HG02678 (cell line): Measurements from ENCODE around the gene NPLOC4.

Source experiments
- ATAC-seq: cut with Tn5 transposase; IDR thresholded peaks from one replicate; pipeline ENCODE4 v1.9.1; 2021; ENCODE audit warnings: mild to moderate bottlenecking, moderate library complexity; ENCODE audit not compliant: unreplicated experiment

Gene NPLOC4

DNA sequence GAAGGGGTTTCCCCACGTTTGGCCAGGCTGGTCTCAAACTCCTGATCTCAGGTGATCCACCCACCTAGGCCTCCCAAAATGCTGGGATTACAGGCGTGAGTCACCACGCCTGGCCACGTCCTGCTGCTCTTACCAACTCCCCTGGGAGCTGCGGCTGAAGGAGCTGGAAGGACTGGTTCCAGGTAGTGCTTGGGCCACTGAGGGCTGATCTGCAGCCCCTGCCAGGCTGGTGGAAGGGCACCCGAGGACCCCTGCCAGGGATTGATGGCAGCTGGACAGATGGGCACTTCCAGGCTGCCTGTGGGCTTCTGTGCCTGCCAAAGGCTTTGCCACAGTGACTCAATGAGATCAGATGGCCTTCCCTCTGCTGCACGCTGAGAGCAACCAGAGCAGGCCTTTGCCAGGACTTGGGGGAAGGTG is 27.1 kb upstream of the NPLOC4 start:
- ATAC-seq: no peak

DNA sequence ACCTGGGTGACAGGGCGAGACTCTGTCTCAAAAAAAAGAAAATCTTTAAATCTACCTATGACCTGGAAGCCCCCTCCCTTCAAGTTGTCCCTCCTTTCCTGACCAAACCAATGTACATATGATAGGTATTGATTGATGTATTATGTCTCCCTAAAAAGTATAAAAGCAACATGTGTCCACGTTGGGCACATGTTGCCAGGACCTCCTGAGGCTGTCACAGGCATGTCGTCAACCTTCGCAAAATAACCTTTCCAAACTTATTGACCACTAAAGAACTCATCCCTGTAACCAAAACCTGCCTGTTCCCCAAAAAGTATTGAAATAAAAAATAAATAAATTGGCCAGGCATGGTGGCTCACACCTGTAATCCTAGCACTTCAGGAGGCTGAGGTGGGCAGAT is 25.1 kb upstream of the NPLOC4 start:
- ATAC-seq: no peak

DNA sequence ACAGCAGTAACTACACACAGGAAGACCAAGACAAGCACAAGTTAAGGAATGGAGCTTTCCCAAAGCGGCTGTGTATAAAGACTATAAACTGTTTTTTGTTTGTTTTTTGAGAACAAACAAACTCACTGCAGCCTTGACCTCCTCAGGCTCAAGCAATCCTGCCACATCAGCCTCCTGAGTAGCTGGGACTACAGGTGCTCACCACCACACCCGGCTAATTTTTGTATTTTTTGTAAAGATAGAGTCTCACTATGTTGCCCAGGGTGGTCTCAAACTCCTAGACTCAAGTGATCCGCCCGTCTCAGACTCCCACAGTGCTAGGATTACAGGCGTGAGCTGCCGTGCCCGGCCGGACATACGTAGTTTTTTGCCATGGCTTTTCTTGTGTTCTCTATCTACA is 23.5 kb upstream of the NPLOC4 start:
- ATAC-seq: no peak

DNA sequence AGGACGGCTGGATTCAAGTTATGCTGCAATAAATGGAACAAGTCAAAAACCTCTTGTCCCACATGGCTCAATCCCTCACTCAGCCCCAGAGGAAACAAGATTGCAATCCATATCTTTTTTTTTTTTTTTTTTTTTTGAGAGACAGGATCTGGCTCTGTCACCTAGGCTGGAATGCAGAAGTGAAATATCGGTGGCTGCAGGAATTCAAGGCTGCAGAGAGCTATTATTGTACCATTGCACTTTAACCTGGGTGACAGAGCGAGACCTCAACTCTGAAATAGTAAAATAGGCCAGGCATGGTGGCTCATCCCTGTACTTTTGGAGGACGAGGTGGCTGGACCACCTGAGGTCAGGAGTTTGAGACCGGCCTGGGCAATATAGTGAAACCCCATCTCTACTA is 22.1 kb upstream of the NPLOC4 start:
- no peak for ATAC-seq

- ATAC-seq: no peak
Observed at GRCh38 chr17:81656835-81657234, 19.9 kb upstream of the NPLOC4 start.

DNA sequence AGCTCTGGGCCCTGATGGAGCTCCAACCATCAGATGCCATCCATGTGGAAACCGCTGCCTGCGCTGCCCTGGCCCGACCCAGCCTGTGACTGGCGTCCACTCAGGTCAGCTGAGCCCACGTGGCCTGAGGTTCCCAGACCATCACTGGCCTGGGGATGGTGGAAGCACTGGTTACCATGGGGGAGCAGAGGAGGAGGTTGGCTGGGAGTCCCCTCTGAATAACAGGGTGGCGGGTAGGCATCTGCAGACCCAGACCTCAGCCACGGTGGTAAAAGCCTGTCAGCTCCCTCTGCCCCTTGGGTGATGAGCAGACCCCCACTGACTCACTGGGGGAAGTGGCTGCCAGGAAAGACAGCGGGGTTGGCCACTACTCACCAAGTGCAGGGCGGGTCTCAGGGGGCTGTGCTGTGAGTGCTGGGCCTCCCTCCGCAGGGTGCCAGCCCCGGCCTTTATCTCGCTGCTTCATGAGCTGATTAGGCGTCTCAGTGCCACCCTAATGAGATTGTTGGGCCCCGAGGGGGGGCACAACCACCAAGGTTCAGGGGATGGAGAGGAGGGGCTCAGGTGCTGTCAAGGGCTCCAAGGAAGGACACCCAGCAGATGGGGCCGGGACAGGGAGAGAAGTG is 19.3 kb upstream of the NPLOC4 start, which contains the start of gene PDE6G:
TSS of gene PDE6G (minus strand) at position 425 of the 626 bp plus-strand sequence. CDS start 3,237 bp downstream, outside the sequence.
- ATAC-seq: no peak

DNA sequence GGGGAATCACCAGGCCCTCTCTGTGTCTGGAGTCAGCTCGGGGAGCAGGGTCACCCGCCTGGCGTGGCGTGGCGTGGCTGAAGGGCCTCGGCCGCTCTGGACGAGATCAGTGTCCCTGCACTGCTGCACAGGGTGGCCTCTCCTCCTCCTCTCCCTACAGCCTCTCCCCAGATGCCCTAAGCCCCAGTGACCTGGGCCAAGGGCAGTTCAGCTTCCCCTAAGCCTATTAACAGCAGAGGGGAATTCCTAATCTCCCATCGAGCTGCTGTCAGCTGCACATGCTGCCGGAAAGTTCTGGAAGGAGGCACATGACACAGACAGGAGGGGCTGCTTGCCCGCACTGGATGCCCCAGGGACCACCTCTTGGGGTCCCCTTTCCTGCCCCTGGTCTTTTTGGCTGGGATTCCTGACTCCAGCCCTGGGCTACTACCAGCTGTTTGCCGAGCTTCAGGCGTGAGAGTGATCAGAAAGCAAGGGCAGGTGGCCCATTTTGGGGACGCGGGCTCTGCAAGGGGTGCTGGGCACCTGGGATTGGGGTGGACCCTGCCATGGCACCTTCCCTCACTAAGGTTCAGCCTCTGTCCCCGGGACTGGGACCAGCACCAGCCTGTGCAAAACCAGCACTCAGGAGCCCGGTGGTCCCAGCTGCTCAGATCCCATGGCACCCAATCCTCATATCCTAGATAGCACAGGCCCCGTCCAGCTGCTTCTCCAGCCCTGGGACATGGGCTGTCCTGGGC is 18.6 kb upstream of the NPLOC4 start:
- ATAC-seq: no peak

GRCh38 chr17:81652906-81653771 is 16.2 kb upstream of the NPLOC4 start:
- ATAC-seq: no peak

- no peak for ATAC-seq
Observed at GRCh38 chr17:81651692-81652091, 14.8 kb upstream of the NPLOC4 start.

- no peak for ATAC-seq
Observed at GRCh38 chr17:81650951-81651350, 14.0 kb upstream of the NPLOC4 start.

DNA sequence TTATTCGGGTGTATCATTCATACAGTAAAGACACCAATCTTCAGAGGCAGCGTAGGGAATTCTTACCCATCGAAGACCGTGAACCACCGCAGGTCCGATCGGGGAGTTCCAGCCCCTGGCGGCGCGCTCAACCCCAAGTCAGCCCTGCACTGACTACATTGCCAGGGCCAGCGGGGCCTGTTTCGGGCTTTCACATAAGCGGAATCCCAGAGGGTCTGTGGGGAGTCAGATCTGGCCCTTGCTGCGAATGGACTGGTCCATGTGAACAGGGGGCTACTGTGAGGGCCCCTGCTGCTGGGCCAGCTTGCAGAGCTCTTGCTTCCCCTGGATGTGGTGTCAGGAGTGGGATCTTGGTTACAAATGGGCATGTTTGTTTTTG is 11.8 kb upstream of the NPLOC4 start:
- no peak for ATAC-seq

DNA sequence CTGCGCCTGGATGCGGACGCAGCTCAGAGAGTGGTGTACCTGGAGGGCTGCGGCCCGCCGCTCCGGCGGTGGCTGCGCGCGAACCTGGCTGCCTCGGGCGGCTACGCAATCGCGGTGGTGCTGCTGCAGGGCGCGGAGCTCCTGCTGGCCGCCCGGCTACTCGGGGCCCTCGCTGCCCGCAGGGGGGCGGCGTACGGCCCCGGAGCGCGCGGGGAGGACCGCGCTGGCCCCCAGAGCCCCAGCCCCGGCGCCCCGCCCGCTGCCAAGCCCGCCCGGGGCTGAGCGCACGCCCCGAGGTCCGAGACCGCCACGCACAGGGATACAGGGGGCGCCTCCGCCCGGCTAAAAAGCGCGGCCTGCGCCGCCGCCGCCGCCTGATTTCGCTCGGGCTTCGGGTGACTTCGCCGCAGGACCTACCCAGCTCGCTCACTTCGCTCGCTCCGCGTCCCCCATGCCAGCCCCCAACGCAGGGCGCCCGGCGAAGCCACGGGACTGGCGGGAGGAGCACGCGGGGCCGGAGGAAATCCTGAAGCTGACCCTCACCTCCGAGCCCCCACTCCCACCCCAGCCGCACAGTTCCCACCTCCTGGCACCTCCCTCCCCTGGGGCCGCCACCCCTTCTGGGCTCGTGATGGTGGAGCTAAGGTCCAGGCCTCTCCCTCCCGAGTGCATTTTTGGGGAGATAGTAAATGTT is 11.2 kb upstream of the NPLOC4 start:
- ATAC-seq: no peak

DNA sequence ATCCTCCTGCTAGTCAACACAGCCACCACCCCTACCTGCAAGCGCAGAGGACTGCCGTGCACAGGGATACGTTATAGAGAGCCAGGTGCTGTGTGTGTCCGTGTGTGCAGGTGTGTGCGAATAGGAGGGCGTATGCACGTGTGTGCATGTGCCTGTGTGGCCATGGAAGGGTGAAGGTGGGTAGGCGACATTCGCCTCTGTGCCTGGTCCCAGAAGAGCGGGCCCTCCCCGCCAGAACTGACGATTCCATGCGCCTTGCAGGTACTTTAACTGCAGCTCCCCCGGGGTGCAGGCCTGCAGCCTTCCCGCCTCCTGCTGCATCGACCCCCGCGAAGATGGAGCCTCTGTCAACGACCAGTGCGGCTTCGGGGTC is 10.7 kb upstream of the NPLOC4 start:
- no peak for ATAC-seq

GRCh38 chr17:81646869-81647600 is 10.1 kb upstream of the NPLOC4 start:
- no peak for ATAC-seq

GRCh38 chr17:81644976-81645952 is 8.4 kb upstream of the NPLOC4 start:
- ATAC-seq: no peak

- ATAC-seq: no peak
Observed at GRCh38 chr17:81644496-81644895, 7.6 kb upstream of the NPLOC4 start.

DNA sequence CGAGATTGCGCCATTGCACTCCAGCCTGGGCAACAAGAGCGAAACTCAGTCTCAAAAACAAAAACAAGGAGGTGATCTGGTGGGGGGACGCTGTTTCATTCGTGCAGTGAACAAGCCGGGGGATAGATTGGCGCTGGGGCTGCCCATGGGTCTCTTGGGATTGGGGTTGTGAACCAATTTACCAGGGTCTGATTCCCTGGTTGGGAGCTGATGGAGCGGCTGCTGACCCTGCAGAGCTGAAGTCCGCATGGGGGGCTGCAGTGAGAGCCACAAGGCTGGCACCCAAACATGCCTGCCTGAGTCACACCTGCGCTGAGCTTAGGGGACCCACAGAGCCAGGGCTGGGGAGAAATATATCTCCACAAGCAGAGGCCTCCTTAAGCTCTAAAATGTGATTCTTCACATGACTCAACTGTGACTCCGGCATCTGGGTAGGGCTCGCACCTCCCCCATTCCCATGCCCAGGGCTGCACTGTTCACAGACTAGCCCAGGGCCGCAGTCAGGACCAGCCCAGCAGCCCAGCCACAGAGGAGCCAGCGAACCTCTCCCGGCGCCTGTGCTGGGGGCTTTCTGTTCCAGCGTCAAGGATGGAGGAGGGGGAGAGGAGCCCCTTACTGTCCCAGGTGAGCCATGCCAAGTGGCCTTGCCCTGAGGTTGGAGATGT is 5.0 kb upstream of the NPLOC4 start:
- ATAC-seq: no peak

DNA sequence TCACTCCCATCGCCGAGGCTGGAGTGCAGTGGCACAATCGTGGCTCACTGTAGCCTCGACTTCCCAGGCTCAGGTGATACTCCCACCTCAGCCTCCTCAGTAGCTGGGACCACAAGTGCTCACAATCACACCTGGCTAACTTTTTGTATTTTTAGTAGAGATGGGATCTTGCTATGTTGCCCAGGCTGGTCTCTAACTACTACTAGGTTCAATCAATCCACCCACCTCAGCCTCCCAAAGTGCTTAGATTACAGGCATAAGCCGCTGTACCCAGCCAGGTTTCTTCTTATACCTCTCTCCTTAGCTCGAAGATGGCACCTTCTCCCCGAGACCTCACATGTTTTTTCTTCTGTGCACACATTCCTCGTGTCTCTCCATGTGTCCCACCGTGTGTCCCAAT is 3.1 kb upstream of the NPLOC4 start:
- no peak for ATAC-seq

DNA sequence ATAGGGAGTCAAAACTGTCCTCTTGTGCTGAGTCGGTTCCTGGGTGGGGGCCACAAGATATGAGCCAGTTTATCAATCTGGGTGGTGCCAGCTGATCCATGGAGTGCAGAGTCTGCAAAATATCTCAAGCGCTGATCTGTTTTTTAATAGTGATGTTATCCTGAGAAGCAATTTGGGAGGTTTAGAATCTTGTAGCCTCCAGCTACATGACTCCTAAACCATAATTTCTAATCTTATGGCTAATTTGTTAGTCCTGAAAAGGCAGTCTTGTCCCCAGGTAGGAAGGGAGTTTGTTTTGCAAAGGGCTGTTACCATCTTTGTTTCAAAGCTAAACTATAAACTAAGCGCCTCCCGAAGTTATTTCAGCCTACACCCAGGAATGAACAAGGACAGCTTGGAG is 1.8 kb upstream of the NPLOC4 start:
- no peak for ATAC-seq
